D721Med (cell line): ENCODE data around the gene RASSF3.
"Not testable (repeated sequence)": the region's sequence is repeated elsewhere in the genome, so short reads cannot be mapped to it uniquely, and the experiment has no call there.

ENCODE experiments used
- DNase-seq: peaks from one replicate; pipeline ENCODE4 v3.0.0; 2011; ENCODE audit warnings: low spot score; ENCODE audit not compliant: insufficient read length
- FAIRE-seq: peaks from 2 replicates; lab custom pipeline; 2011; peaks lifted over from hg19 to GRCh38; lab: Jason Lieb, UNC
- CTCF ChIP-seq: IDR thresholded peaks from 2 replicates; pipeline ENCODE4 v1.5.1; 2012; ENCODE audit warnings: mild to moderate bottlenecking, control low read depth; ENCODE audit not compliant: insufficient read depth; ENCODE audit errors: missing control alignments

Gene RASSF3

GRCh38 chr12:64650762-64651161, 40.5 kb downstream of the RASSF3 start:
- no peak for TF ChIP-seq CTCF
- no peak for FAIRE-seq
- no peak for DNase-seq

- TF ChIP-seq CTCF, result no peak
- FAIRE-seq (no peak), DNase-seq (no peak)
Measured at GRCh38 chr12:64652346-64652745, 42.1 kb downstream of the RASSF3 start.

- TF ChIP-seq CTCF, result no peak
- no peak for DNase-seq
- FAIRE-seq, result no peak
Measured at GRCh38 chr12:64653123-64653522, 42.8 kb downstream of the RASSF3 start.

- FAIRE-seq, DNase-seq: not testable (repeated sequence)
Measured at GRCh38 chr12:64653907-64654306, 43.6 kb downstream of the RASSF3 start.

GRCh38 chr12:64655141-64655540, 44.8 kb downstream of the RASSF3 start:
- no peak for FAIRE-seq
- no peak for TF ChIP-seq CTCF
- no peak for DNase-seq

GRCh38 chr12:64656429-64656828, 46.1 kb downstream of the RASSF3 start:
- TF ChIP-seq CTCF, result no peak
- DNase-seq (no peak), FAIRE-seq (no peak)

GRCh38 chr12:64658892-64659481, 48.7 kb downstream of the RASSF3 start:
- TF ChIP-seq CTCF, result no peak
- DNase-seq, result no peak
- FAIRE-seq, result no peak
